C4-2B (cell line): Measurements from ENCODE around the gene CD79A.

Experiments
- H3K27ac ChIP-seq: fragments of 450-650 bp; 2 replicates; pipeline ENCODE4 v1.5.1; 2017
- CTCF ChIP-seq: fragments of 450-650 bp; conservative IDR thresholded peaks from 2 replicates; pipeline ENCODE4 v1.5.1; 2017; ENCODE audit warnings: mild to moderate bottlenecking
- ZFX ChIP-seq: fragments of 450-650 bp; IDR thresholded peaks from 2 replicates; pipeline ENCODE4 v1.6.1; 2017

Gene CD79A

GRCh38 chr19:41859618-41860418 lies 17.3 kb upstream of the CD79A start, which contains the start of gene RPS19:
TSS of gene RPS19 (plus strand) at chr19:41860255. CDS start at chr19:41860775, 520 bp downstream.
- H3K27ac ChIP-seq, result peak within 1 kb of the TSS; percentile 92
- TF ChIP-seq ZFX, result peak; percentile 66; the same call in 1 of the 2 replicates
- TF ChIP-seq CTCF, result peak; percentile 48; the same call in 1 of the 2 replicates

DNA sequence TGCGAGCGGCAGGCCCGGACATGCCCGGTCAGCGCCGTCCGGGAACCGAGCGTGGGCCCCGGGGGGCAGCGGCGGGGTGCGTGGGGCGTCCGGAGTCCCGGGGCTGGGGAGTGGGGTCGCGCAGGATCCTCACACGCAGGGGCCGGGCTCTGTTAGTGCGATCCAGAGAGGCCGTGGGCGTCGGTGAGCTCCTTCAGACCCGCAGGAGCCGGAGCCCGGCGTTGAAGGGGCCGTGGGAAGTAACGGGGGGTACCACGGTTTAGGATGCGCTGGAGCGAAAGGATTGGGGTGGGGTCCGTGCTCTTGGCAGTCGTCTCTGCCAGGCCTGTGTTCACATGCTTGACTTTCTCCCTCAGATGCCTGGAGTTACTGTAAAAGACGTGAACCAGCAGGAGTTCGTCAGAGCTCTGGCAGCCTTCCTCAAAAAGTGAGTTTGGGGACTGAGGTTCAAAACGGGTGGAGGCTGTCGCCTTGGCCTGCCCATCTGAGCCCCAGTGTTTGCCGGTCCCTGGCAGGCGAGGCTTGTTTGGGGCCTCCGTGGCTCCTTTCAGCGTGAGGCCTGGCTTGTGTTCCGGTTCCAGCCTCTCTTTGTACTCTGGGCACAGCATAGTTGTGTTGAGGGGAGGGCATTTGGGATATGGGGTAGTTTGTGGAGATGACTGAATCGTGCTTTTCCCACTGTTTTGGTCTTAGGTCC lies 16.5 kb upstream of the CD79A start:
- TF ChIP-seq CTCF (no peak), ZFX (no peak; the same call in none of the 2 replicates)
- H3K27ac ChIP-seq, result peak overlapping the region; percentile 92

GRCh38 chr19:41861116-41861768 lies 15.8 kb upstream of the CD79A start:
- TF ChIP-seq CTCF (no peak), ZFX (no peak)
- H3K27ac ChIP-seq, result peak overlapping the region; percentile 92

- TF ChIP-seq ZFX (no peak), CTCF (no peak)
- H3K27ac ChIP-seq, result 0 out of 2 replicates have a peak overlapping the region, but pooled peaks have one; percentile 1
Measured at GRCh38 chr19:41861846-41862245, 15.2 kb upstream of the CD79A start.

DNA sequence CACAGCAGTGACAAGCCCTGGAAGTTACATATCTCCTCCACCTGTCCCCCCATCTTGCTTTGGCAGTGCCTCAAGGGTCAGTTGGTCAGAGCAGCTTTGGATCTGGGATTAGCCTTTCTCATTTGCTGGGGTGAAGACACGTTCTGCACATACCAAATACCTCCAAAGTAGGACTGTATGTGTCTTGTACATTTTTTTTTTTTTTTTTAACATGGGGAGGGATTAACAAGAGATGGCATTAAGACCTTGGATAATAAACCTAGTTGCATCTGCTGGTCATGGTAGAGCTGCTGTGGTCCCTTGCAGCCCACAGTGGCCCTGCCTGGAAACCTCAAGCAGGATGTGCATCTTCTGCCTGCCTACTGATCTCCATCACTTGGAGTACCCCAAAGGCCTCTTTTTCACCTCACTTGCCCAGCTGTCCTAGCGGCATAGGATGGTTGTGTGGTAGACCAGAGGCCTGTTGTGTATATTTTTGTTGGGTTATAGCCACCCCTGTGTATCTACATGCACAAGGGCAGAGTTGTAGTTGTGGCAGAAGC lies 14.6 kb upstream of the CD79A start:
- TF ChIP-seq CTCF (no peak), ZFX (no peak)
- H3K27ac ChIP-seq, result 0 out of 2 replicates have a peak overlapping the region, but pooled peaks have one; percentile 1

GRCh38 chr19:41863209-41863931 lies 13.7 kb upstream of the CD79A start:
- no peak overlapping the region for H3K27ac ChIP-seq
- TF ChIP-seq CTCF (no peak), ZFX (no peak)
